ENCODE data around the gene CIRBP. TPM values are rescaled to one million over a fixed set of nuclear protein-coding genes. Genes with fewer than 3 reads are reported as not detected.
A peak's percentile ranks its signal among the peaks of the same experiment; 100 is the strongest.

CIRBP gene
- total RNA-seq, 1 donor from 2014 or later, result 462 TPM

DNA sequence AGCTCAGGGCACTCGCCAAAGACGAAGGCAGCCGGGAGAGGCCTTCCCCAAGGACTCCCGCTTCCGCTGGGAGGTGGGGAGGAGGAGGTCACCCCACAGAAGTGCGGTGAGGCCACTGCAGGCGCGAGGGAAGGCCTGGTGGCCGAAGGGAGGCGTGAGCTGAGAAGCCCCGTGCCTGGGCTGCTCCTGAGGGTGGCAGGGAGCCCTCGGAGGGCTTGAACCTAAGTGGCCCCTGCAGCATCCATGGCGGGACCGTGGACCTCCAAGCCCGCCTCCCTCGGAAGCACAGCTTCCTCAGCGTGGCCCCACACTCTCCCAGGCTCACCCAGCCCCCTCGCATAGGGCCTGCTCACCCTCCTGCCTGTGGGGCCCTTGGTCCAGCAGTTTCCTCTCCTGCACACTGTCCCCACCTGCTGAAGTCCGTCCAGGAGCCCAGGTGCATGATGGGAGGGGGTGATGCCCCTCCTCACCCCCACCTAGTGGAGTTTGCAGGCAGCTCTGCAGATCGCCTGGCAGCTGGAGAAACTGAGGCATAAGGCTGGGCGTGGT lies 42.5 kb downstream of the CIRBP start:
- TF ChIP-seq CTCF (IDR thresholded peaks at IDR 0.05; ENCODE audit: unreplicated experiment), result no peak
- H3K36me3 Mint-ChIP-seq (ENCODE audit: insufficient read depth), result no peaks in the 10 kb centered on the region
- H3K4me3 Mint-ChIP-seq (ENCODE audit: low read depth), result no peak overlapping the region
- peaks cover 1% of the 10 kb centered on the region for H3K4me1 Mint-ChIP-seq (ENCODE audit: low read depth)
- no peak for DNase-seq (ENCODE audit: low spot score, unreplicated experiment)
- H3K9me3 Mint-ChIP-seq (ENCODE audit: low read depth), result no peaks in the 10 kb centered on the region
- H3K27ac Mint-ChIP-seq, result no peak overlapping the region
- H3K27me3 Mint-ChIP-seq, result peaks cover 5% of the 10 kb centered on the region

DNA sequence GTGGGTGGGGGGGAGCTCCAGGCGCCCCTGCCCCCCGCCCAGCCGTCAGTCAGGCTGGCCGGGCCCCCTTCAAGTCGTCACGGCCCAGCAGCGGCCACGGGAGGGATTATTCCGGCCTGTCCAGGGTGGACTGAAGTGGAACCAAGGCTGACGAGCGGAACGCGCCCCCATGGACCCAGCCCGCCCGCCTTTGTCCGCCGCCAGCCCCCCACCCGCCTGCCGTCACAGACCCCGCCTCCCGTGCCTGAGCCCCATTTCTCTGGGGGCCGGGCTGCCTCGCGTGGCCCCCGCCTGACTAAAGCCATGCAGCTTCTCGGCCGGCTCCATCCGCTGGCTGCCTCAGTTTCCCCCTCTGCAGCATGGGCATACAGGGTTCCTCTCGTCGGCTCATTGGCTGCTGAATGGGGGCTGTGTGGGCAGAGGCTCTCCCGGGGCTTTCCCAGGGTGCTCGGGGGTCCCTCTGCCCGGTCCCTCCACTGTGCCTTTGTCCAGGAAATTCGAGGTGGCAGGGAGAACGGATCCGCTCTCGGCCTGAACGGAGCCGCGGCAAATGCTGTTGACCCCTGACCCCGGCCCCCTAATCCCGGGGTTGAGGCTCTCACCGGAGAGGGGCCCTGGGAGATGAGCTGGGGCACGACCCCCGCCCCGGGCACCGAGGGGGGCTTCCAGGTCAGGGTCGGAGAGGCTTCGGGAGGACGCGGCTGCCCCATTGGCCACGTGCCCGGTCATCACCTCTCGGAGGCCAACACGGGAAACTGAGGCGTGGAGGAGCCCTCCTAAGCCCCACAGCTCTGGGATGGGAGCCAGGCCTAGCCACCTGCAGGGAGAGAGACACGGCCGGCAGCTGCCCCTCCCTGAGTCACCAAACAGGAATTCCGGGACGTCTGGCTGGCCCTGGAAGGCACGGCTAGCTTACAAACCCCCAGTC lies 43.9 kb downstream of the CIRBP start:
- H3K4me3 Mint-ChIP-seq (ENCODE audit: low read depth), result no peak overlapping the region
- no peaks in the 10 kb centered on the region for H3K9me3 Mint-ChIP-seq (ENCODE audit: low read depth)
- H3K27me3 Mint-ChIP-seq, result peaks cover 18% of the 10 kb centered on the region
- H3K36me3 Mint-ChIP-seq (ENCODE audit: insufficient read depth), result no peaks in the 10 kb centered on the region
- H3K4me1 Mint-ChIP-seq (ENCODE audit: low read depth), result peaks cover 3% of the 10 kb centered on the region
- H3K27ac Mint-ChIP-seq, result no peak overlapping the region
- no peak for TF ChIP-seq CTCF (IDR thresholded peaks at IDR 0.05; ENCODE audit: unreplicated experiment)
- DNase-seq (ENCODE audit: low spot score, unreplicated experiment), result no peak

- no peak overlapping the region for H3K4me3 Mint-ChIP-seq (ENCODE audit: low read depth)
- no peaks in the 10 kb centered on the region for H3K36me3 Mint-ChIP-seq (ENCODE audit: insufficient read depth)
- no peak for TF ChIP-seq CTCF (IDR thresholded peaks at IDR 0.05; ENCODE audit: unreplicated experiment)
- H3K27me3 Mint-ChIP-seq, result peaks cover 19% of the 10 kb centered on the region
- no peaks in the 10 kb centered on the region for H3K9me3 Mint-ChIP-seq (ENCODE audit: low read depth)
- no peak overlapping the region for H3K27ac Mint-ChIP-seq
- H3K4me1 Mint-ChIP-seq (ENCODE audit: low read depth), result peaks cover 3% of the 10 kb centered on the region
- DNase-seq (ENCODE audit: low spot score, unreplicated experiment), result no peak
These were observed 44.8 kb downstream of the CIRBP start for GRCh38 chr19:1313695-1314613.

DNA sequence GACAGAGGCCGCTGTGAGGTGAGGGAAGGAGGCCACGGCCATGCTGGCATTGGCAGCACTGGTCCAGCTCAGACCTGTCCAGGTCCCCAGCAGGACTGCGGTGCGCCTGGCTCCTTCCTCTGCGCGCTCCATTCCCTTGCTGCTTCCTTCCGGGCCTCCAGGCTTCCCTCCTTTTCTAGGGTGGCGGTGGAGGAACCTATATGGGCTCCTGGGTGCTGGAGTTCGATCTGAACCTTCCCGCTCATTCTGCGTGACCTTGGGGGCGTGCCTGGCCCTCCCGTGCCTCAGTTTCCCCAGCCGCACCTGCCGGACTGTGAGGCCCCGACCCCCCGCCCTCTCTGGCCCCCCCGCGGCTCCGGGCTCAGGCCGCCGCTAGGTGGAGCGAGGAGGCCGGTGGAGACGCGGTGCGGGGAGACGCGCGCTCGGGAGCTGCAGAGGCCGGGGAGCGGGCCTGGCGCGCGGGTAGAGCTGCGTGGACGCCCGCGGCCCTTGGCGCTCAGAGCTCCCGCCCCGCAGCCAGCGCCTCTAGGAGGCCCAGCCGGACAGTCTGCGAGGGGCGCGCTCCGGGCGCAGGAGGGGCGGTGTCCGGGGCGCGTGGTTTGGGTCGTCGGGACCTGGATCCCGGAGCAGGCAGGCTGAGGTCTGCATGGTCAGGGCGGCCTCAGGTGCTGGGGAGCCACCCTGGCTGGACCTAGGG lies 46.5 kb downstream of the CIRBP start:
- H3K4me1 Mint-ChIP-seq (ENCODE audit: low read depth), result peaks cover 3% of the 10 kb centered on the region
- peak; percentile 59 for TF ChIP-seq CTCF (IDR thresholded peaks at IDR 0.05; ENCODE audit: unreplicated experiment)

More for the DNA sequence above, 46.5 kb downstream of the CIRBP start:
- H3K9me3 Mint-ChIP-seq (ENCODE audit: low read depth), result no peaks in the 10 kb centered on the region
- no peak overlapping the region for H3K4me3 Mint-ChIP-seq (ENCODE audit: low read depth)
- no peaks in the 10 kb centered on the region for H3K36me3 Mint-ChIP-seq (ENCODE audit: insufficient read depth)
- H3K27ac Mint-ChIP-seq, result no peak overlapping the region
- H3K27me3 Mint-ChIP-seq, result peaks cover 19% of the 10 kb centered on the region
- DNase-seq (ENCODE audit: low spot score, unreplicated experiment), result peak; percentile 33

Data from progenitor cell of endocrine pancreas (in vitro differentiated cells).